H9 (cell line): ENCODE results near the gene P4HB. TPM values are rescaled to one million over a fixed set of nuclear protein-coding genes. Genes with fewer than 3 reads are reported as not detected.

Source experiments
- DNase-seq: peaks from one replicate; pipeline ENCODE4 v3.0.0-alpha.2; 2017
- H2AFZ ChIP-seq: one replicate; pipeline ENCODE4 v1.6.1; 2013; ENCODE audit warnings: mild to moderate bottlenecking, low read length, control low read depth, moderate library complexity
- H2AK5ac ChIP-seq: 2 replicates; pipeline ENCODE4 v1.6.1; 2013; ENCODE audit warnings: low read length, control low read depth, mixed read lengths; ENCODE audit not compliant: insufficient read length
- H2BK120ac ChIP-seq: one replicate; pipeline ENCODE4 v1.6.1; 2013; ENCODE audit warnings: low read depth, mild to moderate bottlenecking, low read length, control low read depth, inconsistent platforms; ENCODE audit not compliant: poor library complexity, severe bottlenecking
- H2BK12ac ChIP-seq: 2 replicates; pipeline ENCODE4 v1.6.1; 2013; ENCODE audit warnings: low read length, control low read depth, mixed read lengths, low read depth; ENCODE audit not compliant: insufficient read length
- H2BK15ac ChIP-seq: 2 replicates; pipeline ENCODE4 v1.6.1; 2013; ENCODE audit warnings: low read depth, low read length, control low read depth
- H2BK20ac ChIP-seq: one replicate; pipeline ENCODE4 v1.6.1; 2013; ENCODE audit warnings: low read depth, mild to moderate bottlenecking, low read length, control low read depth, inconsistent platforms; ENCODE audit not compliant: poor library complexity, severe bottlenecking
- H2BK5ac ChIP-seq: 2 replicates; pipeline ENCODE4 v1.6.1; 2013; ENCODE audit warnings: low read length, control low read depth, mixed read lengths; ENCODE audit not compliant: insufficient read length
- H3K14ac ChIP-seq: 2 replicates; pipeline ENCODE4 v1.6.1; 2013; ENCODE audit warnings: low read length, control low read depth; ENCODE audit not compliant: insufficient read depth
- H3K18ac ChIP-seq: 2 replicates; pipeline ENCODE4 v1.6.1; 2013; ENCODE audit warnings: low read depth, mild to moderate bottlenecking, mixed read lengths, low read length, control low read depth; ENCODE audit not compliant: insufficient read length
- H3K23ac ChIP-seq: 2 replicates; pipeline ENCODE4 v1.6.1; 2013; ENCODE audit warnings: low read length, control low read depth, mixed read lengths, low read depth; ENCODE audit not compliant: insufficient read length
- H3K23me2 ChIP-seq: 2 replicates; pipeline ENCODE4 v1.6.1; 2013; ENCODE audit warnings: low read depth, mild to moderate bottlenecking, mixed read lengths, low read length, control low read depth; ENCODE audit not compliant: insufficient read length, poor library complexity, severe bottlenecking
- H3K27ac ChIP-seq: 2 replicates; pipeline ENCODE4 v1.5.1; 2013; ENCODE audit warnings: low read length, control low read depth, mixed read lengths, low read depth; ENCODE audit not compliant: insufficient read length
- H3K27me3 ChIP-seq: 2 replicates; pipeline ENCODE4 v1.6.1; 2013; ENCODE audit warnings: low read length, control low read depth, inconsistent platforms; ENCODE audit not compliant: insufficient read depth
- H3K4ac ChIP-seq: 2 replicates; pipeline ENCODE4 v1.6.1; 2013; ENCODE audit warnings: low read depth, mild to moderate bottlenecking, control low read depth, inconsistent platforms, low read length, moderate library complexity
- H3K4me1 ChIP-seq: 2 replicates; pipeline ENCODE4 v1.6.1; 2013; ENCODE audit warnings: low read length, control low read depth, inconsistent platforms; ENCODE audit not compliant: insufficient read depth
- H3K4me2 ChIP-seq: 2 replicates; pipeline ENCODE4 v1.6.1; 2013; ENCODE audit warnings: low read length, control low read depth, mixed read lengths; ENCODE audit not compliant: insufficient read length, insufficient read depth
- H3K56ac ChIP-seq: 2 replicates; pipeline ENCODE4 v1.6.1; 2013; ENCODE audit warnings: low read depth, mild to moderate bottlenecking, mixed read lengths, low read length, control low read depth; ENCODE audit not compliant: insufficient read length
- H3K79me1 ChIP-seq: 2 replicates; pipeline ENCODE4 v1.6.1; 2013; ENCODE audit warnings: low read depth, mild to moderate bottlenecking, moderate library complexity, low read length, control low read depth, inconsistent platforms; ENCODE audit not compliant: insufficient read depth, poor library complexity, severe bottlenecking
- H3K79me2 ChIP-seq: 2 replicates; pipeline ENCODE4 v1.6.1; 2013; ENCODE audit warnings: low read length, control low read depth, inconsistent platforms; ENCODE audit not compliant: insufficient read depth
- H3K9ac ChIP-seq: 2 replicates; pipeline ENCODE4 v1.6.1; 2013; ENCODE audit warnings: low read length, control low read depth, mixed read lengths; ENCODE audit not compliant: insufficient read length; ENCODE audit errors: extremely low read depth
- H3K9me3 ChIP-seq: one replicate; pipeline ENCODE4 v1.6.1; 2013; ENCODE audit warnings: low read depth, low read length, inconsistent platforms; ENCODE audit not compliant: control insufficient read depth
- H3T11ph ChIP-seq: one replicate; pipeline ENCODE4 v1.6.1; 2013; ENCODE audit warnings: mild to moderate bottlenecking, low read length, control low read depth, inconsistent platforms
- H4K20me1 ChIP-seq: one replicate; pipeline ENCODE4 v1.6.1; 2013; ENCODE audit not compliant: control insufficient read depth, insufficient read length, insufficient read depth
- H4K5ac ChIP-seq: 2 replicates; pipeline ENCODE4 v1.6.1; 2013; ENCODE audit warnings: low read depth, mild to moderate bottlenecking, mixed read lengths, low read length, control low read depth; ENCODE audit not compliant: insufficient read length
- H4K8ac ChIP-seq: replicated peaks from 2 replicates; pipeline ENCODE4 v1.6.1; 2013; ENCODE audit warnings: low read length, control low read depth, mixed read lengths, low read depth; ENCODE audit not compliant: insufficient read length
- H4K91ac ChIP-seq: 2 replicates; pipeline ENCODE4 v1.6.1; 2013; ENCODE audit warnings: low read depth, mild to moderate bottlenecking, moderate library complexity, mixed read lengths, low read length, control low read depth; ENCODE audit not compliant: insufficient read length
- H3K27ac Mint-ChIP-seq, 3 experiments: 2 replicates in 2 of 3; 3 replicates in 1 of 3; pipeline ENCODE4 v1.8.0; 2020 to 2021; ENCODE audit warnings: mixed read lengths in 3 of 3, mild to moderate bottlenecking in 1 of 3, moderate library complexity in 1 of 3
- H3K27me3 Mint-ChIP-seq: 2 replicates; pipeline ENCODE4 v1.8.0; 2021; ENCODE audit warnings: low read depth, mild to moderate bottlenecking, moderate library complexity, mixed read lengths
- H3K36me3 Mint-ChIP-seq, 3 experiments: 2 replicates in 2 of 3; 3 replicates in 1 of 3; pipeline ENCODE4 v1.8.0; 2020 to 2021; ENCODE audit warnings: low read depth in 3 of 3, mixed read lengths in 3 of 3; ENCODE audit not compliant: insufficient read depth in 1 of 3
- H3K4me1 Mint-ChIP-seq, 2 experiments: 2 replicates each; pipeline ENCODE4 v1.8.0; 2020; ENCODE audit warnings: mixed read lengths in 2 of 2
- H3K4me3 Mint-ChIP-seq, 2 experiments: 2 replicates in 1 of 2; 3 replicates in 1 of 2; pipeline ENCODE4 v1.8.0; 2020 to 2021; ENCODE audit warnings: mild to moderate bottlenecking in 2 of 2, mixed read lengths in 2 of 2, moderate library complexity in 1 of 2
- H3K9me3 Mint-ChIP-seq, 2 experiments: 2 replicates in 1 of 2; 3 replicates in 1 of 2; pipeline ENCODE4 v1.8.0; 2020; ENCODE audit warnings: mild to moderate bottlenecking in 2 of 2, mixed read lengths in 2 of 2, moderate library complexity in 1 of 2
- CTCF ChIP-seq: fragments of 200-600 bp; sonication (generic); conservative IDR thresholded peaks from 3 replicates; pipeline ENCODE4 v1.8.0; 2021; ENCODE audit warnings: antibody characterized with exemption, mild to moderate bottlenecking
- WGBS: extraction: QIAGEN DNeasy Blood & Tissue Kit; methylation state at CpG from one replicate; pipeline ENCODE4 v1.1.7; 2013; ENCODE audit warnings: missing lambda C conversion rate, low lambda C conversion rate, mixed read lengths; ENCODE audit not compliant: insufficient read length; ENCODE audit errors: extremely low coverage; 5-methylcytosine and 5-hydroxymethylcytosine counted together
- total RNA-seq: library from RNA; stranded (reverse); gene quantifications from 2 replicates; pipeline ENCODE4 v1.2.1, GENCODE V29; 2021

Gene P4HB
- total RNA-seq, 1 experiment from 2014 or later = 366 TPM

GRCh38 chr17:81822312-81822637 lies 38.1 kb downstream of the P4HB start:
- Mint-ChIP-seq H3K27me3 (peaks cover 6% of the 10 kb centered on the region), H3K9me3 (no peaks in the 10 kb centered on the region; a peak in 1 of 5 replicates), H3K27ac (peak overlapping the region in 1 of 3 experiments; percentile 92; a peak in 1 of 7 replicates), H3K4me1 (peaks cover 5 to 20% of the 10 kb centered on the region in 2 experiments), H3K36me3 (peaks cover 0 to 5% (median 4%) of the 10 kb centered on the region in 3 experiments; a peak in 4 of 7 replicates), H3K4me3 (0 out of 5 replicates have a peak overlapping the region, but pooled peaks of 1 of the 2 experiments have one; percentile 7)
- H4K20me1 ChIP-seq = no peaks in the 10 kb centered on the region
- no peaks in the 10 kb centered on the region for H3K79me2 ChIP-seq
- no peak overlapping the region for H3T11ph ChIP-seq
- no peaks in the 10 kb centered on the region for H3K27me3 ChIP-seq
- DNase-seq = no peak
- no peak overlapping the region for H4K5ac ChIP-seq
- no peak overlapping the region for H2BK20ac ChIP-seq
- no peak overlapping the region for H2BK5ac ChIP-seq
- no peak overlapping the region for H2BK15ac ChIP-seq
- H4K8ac ChIP-seq = no peak overlapping the region
- no peaks in the 10 kb centered on the region for H3K9me3 ChIP-seq
- no peak for TF ChIP-seq CTCF
- no peak overlapping the region for H3K27ac ChIP-seq
- H3K9ac ChIP-seq = no peak overlapping the region
- H2BK12ac ChIP-seq = no peak overlapping the region
- H3K18ac ChIP-seq = no peak overlapping the region
- H2AK5ac ChIP-seq = no peak overlapping the region
- no peak overlapping the region for H3K56ac ChIP-seq
- no peaks in the 10 kb centered on the region for H3K23me2 ChIP-seq
- no CpG with 5 or more reads among the region's 8 CpGs for WGBS
- H2BK120ac ChIP-seq = no peak overlapping the region
- H4K91ac ChIP-seq = no peak overlapping the region
- H3K4ac ChIP-seq = no peak overlapping the region
- no peak overlapping the region for H3K23ac ChIP-seq
- no peak overlapping the region; the same call in 1 of the 2 replicates for H3K14ac ChIP-seq
- no peak overlapping the region for H2AFZ ChIP-seq
- H3K4me1 ChIP-seq = no peaks in the 10 kb centered on the region; the same call in 1 of the 2 replicates
- peaks cover 3% of the 10 kb centered on the region for H3K79me1 ChIP-seq
- H3K4me2 ChIP-seq = no peak overlapping the region
